ENCODE results near the gene SIRPA.

SIRPA gene

DNA sequence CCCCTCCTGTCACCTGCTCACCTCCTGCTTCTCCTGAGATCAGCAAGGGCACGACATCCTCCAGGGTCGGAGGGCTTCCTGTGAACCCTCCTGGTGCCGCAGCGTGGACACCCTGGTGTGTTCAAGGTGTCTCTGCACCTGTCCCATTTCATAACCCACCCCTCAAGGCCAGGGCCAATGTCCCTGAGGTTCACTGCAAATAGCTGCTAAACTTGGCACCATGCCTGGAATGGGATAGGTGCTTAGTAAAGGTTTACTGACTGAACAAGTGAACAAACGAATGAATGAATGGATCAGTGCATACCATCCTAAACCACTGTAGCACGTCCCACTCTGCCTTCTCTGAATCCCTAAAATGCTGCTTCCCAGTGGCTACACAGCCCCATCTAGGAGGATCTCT lies 35.0 kb downstream of the SIRPA start:
- no peak for DNase-seq (ENCODE audit: low read depth in 4 of 4, low spot score in 1 of 4)

DNA sequence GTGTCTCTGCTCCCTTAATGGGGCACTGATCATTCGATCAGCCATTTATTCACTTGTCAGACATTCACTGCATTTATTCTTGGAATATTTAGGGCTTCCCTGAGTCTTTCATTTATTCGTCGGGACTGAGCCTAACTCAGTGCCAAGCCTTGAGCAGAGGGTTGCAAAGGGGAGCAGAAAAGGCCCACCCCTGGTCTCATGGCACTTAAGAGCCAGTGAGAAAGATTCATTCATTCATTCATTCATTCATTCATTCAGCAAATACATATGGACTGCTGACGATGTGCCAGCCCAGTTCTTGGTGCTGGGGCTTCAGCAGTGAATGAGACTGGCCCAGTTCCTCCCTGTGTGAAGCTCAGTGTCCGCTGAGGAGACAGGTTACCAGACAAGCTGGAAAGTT lies 36.6 kb downstream of the SIRPA start:
- DNase-seq (ENCODE audit: low read depth in 4 of 4, low spot score in 1 of 4): no peak

DNA sequence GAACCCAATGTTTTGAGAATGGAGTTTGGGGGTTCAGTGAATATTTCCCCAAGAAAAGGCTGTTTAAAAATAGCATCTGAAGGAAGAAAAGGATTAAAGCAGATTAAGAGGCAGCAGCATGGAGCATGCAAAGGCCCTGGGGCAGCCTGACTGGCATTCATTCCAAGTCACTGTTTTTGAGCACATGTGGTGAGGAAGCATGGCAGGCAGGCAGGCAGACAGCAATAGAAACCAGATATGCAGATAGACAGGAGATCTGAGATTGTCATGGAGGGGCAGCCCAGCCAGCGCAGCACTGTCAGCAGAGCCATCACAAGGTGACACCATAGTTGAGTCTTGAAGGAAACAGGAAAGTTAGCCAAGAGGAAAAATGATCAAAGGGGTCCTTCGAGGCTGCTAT lies 37.8 kb downstream of the SIRPA start:
- DNase-seq (ENCODE audit: low read depth in 4 of 4, low spot score in 1 of 4): no peak

DNA sequence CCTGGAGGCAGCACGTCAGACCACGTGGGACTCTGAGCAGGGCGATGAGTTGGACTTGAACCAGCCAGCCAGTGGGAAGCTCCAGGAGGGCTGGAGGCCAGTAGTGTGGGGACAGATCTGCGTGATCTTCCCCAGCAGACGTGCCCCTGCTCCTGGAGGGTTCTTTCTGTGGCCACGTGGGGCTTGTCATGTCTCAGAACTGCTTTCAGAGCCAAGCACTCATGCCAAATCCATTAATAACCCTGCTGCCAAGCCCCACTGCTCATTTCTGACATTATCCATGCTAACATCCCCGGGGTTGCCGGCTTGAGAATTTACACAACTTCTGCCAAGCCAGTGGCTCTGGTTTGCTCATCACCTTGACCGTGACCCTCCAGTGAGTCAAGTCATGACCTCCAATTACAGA lies 38.3 kb downstream of the SIRPA start:
- no peak for DNase-seq (ENCODE audit: low read depth in 4 of 4, low spot score in 1 of 4)

GRCh38 chr20:1934156-1934555 lies 38.9 kb downstream of the SIRPA start:
- no peak for DNase-seq (ENCODE audit: low read depth in 4 of 4, low spot score in 1 of 4)

DNA sequence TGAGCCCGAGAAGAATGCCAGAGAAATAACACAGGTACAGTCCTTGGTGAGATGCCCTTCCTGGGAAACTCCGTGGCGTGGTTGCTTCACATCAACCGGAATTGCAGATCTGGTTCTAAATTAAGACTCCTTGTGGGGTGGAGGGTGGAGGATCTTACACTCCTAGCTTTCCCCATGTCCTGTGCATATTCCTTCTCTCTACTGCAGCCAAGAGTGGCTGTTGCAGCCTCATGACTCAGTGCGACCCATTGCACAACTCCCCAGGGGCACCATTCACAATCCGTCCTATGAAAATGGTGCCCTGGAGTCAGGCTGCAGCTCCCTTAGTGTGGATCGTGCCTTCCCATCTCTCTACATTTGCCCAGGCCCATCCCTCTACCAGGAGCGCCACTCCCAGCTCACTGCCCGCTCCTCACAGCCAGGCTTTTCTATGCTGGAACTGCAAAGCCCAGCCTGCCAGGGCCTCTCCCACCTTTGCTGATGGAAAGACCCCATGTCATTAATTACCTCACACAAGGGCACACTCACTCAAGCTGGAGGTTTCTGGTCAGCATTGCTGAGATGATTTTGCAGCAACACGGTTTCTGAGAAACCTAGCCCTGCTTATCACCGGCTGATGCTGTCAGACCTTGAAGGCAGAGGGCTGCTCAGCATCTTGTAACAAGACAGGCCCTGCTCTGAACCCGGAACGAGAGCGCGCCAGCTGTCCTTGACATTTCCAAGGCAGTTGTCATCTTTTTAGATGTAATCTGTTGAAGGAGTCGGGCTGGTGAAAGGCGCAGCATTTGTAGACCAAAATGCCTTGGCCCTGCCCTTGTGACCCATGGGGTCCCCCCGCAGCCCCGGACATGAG lies 39.7 kb downstream of the SIRPA start:
- no peak for DNase-seq (ENCODE audit: low read depth in 4 of 4, low spot score in 1 of 4)

- no peak for DNase-seq (ENCODE audit: low read depth in 4 of 4, low spot score in 1 of 4)
Observed at GRCh38 chr20:1935696-1936366, 40.6 kb downstream of the SIRPA start.

GRCh38 chr20:1937316-1937976 lies 42.2 kb downstream of the SIRPA start:
- no peak for DNase-seq (ENCODE audit: low read depth in 4 of 4, low spot score in 1 of 4)

DNA sequence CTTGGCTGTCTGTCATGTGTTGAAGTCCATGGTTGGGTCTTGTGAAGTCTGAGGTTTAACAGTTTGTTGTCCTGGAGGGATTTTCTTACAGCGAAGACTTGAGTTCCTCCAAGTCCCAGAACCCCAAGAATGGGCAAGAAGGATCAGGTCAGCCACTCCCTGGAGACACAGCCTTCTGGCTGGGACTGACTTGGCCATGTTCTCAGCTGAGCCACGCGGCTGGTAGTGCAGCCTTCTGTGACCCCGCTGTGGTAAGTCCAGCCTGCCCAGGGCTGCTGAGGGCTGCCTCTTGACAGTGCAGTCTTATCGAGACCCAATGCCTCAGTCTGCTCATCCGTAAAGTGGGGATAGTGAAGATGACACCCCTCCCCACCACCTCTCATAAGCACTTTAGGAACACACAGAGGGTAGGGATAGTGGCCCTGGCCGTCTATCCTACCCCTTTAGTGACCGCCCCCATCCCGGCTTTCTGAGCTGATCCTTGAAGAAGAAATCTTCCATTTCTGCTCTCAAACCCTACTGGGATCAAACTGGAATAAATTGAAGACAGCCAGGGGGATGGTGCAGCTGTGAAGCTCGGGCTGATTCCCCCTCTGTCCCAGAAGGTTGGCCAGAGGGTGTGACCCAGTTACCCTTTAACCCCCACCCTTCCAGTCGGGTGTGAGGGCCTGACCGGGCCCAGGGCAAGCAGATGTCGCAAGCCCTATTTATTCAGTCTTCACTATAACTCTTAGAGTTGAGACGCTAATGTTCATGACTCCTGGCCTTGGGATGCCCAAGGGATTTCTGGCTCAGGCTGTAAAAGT lies 43.5 kb downstream of the SIRPA start:
- DNase-seq (ENCODE audit: low read depth in 4 of 4, low spot score in 1 of 4): no peak

DNA sequence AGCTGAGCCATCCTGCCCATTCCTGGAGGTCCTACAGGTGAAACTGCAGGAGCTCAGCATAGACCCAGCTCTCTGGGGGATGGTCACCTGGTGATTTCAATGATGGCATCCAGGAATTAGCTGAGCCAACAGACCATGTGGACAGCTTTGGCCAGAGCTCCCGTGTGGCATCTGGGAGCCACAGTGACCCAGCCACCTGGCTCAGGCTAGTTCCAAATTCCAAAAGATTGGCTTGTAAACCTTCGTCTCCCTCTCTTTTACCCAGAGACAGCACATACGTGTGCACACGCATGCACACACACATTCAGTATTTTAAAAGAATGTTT lies 44.0 kb downstream of the SIRPA start:
- no peak for DNase-seq (ENCODE audit: low read depth in 4 of 4, low spot score in 1 of 4)

DNA sequence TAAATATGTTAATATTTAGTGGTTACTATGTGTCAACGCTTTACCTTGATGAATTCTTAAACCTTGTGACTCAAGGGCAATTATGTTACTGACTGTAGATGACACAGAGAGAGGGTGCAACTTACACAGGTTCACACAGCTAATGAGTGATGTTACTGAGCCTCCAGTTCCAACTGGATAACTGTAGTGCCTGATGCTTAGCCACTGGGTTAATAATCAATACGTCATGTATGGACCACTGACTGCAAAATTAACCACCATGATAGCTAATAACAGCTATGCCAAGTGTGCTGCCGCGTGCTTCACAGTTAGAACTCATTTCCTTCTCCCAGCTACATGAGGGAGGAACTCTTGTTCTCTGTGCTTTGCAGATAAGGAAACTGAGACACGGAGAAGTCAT lies 45.4 kb downstream of the SIRPA start:
- no peak for DNase-seq (ENCODE audit: low read depth in 4 of 4, low spot score in 1 of 4)

- DNase-seq (ENCODE audit: low read depth in 4 of 4, low spot score in 1 of 4): no peak
Observed at GRCh38 chr20:1941226-1941625, 46.0 kb downstream of the SIRPA start.

DNA sequence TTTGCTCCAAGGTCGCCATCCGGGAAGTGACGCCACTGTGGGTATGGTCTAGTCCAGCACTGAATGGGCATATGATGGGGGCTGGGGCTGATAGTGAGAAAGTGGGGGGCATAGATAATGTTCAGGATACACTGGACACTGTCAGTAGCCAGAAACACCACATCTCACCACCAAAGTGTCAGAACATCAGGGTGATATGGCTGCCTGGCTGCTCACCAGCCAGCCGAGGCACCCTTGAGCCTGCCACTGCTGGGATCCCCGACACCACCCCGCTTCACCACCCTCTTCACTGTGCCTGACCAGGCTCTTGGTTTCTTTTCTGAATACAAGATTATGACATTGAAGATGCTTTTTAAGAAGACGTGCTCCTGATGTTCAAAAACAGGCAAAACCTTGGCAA lies 46.9 kb downstream of the SIRPA start:
- no peak for DNase-seq (ENCODE audit: low read depth in 4 of 4, low spot score in 1 of 4)

GRCh38 chr20:1942486-1943274 lies 47.5 kb downstream of the SIRPA start:
- no peak for DNase-seq (ENCODE audit: low read depth in 4 of 4, low spot score in 1 of 4)

DNA sequence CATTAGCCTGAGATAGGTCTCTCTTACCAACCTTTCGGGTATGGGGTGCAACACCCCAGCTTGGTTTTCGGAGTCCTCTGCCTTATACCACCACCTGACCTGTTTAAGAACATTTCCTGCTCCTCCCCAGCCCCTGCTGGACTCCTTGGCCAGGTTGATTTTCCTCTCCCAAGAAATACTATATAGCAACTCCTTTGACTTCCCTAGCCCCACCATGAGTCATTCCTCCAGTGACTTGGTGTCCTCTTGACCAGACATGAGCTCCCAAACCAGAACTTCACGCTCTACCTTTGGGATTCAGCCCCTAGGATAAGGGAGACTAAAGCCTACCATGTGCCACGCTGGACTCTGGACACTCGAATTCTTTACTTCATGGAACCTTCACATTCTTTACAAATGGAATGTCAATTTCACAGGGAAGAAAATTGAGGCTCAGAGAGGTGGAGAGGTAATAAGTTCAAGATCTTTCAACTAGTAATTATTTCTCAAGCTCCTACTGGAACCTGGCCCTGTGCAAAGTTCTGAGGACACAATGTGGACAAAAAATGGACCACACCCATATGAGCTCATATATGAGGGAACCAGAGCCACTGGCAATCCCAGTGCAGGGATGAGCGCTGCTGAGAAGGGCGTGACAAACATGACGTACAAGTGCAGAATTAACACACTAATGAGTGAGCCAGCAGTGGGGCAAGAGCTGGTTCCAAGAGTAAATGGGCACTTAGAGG lies 48.2 kb downstream of the SIRPA start:
- DNase-seq (ENCODE audit: low read depth in 4 of 4, low spot score in 1 of 4): no peak

DNA sequence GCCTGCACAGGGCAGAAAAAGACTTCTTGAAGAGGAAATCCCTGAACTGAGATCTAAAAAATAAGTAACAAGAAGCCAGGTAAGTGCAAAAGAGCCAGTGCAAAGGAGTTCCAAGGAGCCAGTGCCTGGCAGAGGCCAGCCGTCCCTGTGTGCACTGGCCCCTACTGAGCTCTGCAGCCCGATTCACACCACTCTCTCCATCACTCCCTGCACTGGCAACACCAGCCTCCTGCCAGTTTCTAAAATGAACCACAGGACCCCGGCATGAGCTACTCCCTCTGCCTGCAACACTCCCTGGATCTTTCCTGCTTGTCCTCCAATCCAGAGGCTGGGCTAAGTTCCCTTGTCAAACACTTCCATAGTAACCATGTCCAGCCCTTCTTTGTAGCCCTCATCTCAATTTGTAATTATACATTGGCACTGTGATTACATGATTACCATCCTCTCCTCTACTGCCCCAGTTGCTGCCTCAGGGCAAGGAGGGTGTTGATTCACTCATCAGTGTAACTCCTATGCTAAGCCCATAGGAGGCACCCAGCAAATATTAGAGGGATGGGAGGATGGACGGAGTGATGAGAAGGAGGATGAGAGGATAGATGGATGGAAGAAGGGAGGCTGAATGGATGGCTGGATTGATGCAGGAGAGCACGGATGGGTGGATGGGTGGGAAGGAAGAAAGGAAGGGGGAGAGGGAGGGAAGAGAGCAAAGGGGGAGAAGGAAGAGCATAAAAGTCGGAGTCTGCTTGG lies 49.3 kb downstream of the SIRPA start:
- no peak for DNase-seq (ENCODE audit: low read depth in 4 of 4, low spot score in 1 of 4)

- no peak for DNase-seq (ENCODE audit: low read depth in 4 of 4, low spot score in 1 of 4)
Observed at GRCh38 chr20:1945134-1945618, 50.0 kb downstream of the SIRPA start.

- no peak for DNase-seq (ENCODE audit: low read depth in 4 of 4, low spot score in 1 of 4)
Observed at GRCh38 chr20:1945660-1946059, 50.5 kb downstream of the SIRPA start.

DNA sequence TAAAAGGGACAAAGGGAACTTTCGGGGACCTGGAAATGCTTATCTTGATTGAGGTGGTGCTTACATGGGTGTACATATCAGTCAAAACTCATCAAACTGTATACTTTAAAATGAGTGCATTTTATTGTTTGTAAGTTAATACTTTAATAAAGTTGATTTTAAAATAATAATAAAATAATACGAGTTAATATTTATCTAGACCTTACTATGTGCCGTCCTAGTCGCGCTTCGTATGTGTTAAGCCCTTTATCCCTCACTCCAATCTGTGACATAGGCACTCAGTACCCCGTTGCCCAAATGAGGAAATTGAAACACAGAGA lies 51.2 kb downstream of the SIRPA start:
- DNase-seq (ENCODE audit: low read depth in 4 of 4, low spot score in 1 of 4): no peak

All from stimulated activated CD4-positive, alpha-beta T cell treated with anti-CD3 and anti-CD28 coated beads, Interleukin-1b, Interleukin-23, amount 100 ng/mL, for 24 hours (primary cell).